NCI-H524 (cell line): ENCODE data around the gene MLANA.

Source experiments
- DNase-seq, 2 experiments: peaks; one replicate each; lab custom pipeline; 2025; lab: John Stamatoyannopoulos, UW

MLANA gene, protein sequence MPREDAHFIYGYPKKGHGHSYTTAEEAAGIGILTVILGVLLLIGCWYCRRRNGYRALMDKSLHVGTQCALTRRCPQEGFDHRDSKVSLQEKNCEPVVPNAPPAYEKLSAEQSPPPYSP

DNA sequence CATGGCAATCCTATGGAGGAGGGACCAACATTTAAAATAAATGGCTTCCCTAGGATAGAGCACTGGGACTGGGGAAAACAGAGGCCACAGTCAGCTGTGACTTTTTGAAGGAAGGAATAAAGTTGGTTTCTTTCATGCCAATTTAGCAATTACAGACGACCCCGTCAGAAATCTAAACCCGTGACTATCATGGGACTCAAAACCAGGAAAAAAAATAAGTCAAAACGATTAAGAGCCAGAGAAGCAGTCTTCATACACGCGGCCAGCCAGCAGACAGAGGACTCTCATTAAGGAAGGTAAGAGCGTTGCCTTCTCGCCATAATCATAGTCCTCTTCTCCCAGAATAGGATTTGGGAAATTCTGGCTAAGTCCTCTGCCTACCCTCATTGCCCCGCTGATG, at the start of gene MLANA:
TSS of gene MLANA (plus strand) at position 249 of the 400 bp plus-strand sequence. CDS start 1,586 bp downstream, outside the sequence.
- DNase-seq, result no peak

DNA sequence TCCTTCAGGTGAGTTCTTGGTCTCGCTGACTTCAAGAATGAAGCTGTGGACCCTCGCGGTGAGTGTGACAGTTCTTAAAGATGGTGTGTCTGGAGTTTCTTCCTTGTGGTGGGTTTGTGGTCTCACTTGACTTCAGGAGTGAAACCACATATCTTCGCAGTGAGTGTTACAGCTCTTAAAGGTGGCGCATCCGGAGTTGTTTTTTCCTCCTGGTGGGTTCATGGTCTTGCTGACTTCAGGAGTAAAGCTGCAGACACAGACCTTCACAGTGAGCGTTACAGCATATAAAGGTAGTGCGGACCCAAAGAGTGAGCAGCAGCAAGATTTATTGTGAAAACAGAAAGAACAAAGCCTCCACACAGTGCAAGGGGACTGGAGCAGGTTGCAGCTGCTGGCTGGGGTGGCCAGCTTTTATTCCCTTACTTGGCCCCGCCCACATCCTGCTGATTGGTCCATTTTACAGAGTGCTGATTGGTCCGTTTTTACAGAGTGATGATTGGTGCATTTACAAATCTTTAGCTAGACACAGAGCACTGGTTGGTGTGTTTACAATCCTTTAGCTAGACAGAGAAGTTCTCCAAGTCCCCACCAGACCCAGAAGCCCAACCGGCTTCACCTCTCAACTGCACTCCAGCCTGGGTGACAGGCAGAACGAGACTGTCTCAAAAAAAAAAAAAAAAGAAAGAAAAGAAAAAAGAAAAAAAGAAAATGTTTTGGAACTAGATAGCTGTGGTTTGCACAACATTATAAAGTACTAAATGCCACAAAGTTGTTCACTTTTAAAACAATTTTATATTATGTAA, 48.7 kb upstream of the MLANA start:
- DNase-seq, result no peak

DNA sequence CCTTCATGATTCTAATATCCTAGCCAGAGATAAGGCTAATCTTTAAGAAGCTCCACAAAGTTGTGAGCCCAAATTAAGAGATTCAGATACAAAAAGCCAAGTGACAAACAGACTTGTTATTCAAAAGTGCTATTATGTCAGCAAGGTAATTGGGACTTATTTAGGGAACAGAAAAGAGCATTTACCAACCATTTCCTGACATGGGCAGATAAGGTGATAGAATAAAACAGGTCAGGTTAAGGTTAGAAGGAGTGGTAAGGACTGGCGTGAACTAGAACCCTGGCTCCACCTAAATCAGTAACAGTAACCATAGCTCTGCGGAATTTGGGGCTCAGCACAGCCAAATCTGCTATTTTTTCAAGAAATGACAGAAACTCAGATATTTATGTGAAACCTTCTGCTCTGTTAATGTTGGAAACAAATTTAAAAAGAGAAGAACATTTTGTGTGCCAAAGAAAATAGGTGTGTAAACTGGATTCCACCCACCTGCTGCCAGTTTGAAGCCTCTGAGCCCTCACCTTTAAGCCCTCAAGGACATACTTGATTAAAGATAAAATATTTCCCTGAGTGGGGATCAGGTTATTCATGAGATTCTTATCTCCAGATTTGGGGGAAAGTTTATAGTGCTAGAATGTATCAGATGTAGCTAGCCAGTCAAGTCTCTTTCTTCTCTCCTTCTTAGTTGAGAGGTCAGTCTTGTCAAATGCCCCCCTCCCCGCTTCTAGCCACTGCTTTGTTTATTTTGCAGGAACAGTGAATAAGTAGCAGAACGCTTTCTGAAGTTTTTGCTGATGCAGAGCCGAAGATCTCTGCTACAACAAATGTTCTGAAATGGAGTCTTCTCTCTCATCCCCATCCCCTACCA, 47.5 kb upstream of the MLANA start:
- no peak for DNase-seq

DNA sequence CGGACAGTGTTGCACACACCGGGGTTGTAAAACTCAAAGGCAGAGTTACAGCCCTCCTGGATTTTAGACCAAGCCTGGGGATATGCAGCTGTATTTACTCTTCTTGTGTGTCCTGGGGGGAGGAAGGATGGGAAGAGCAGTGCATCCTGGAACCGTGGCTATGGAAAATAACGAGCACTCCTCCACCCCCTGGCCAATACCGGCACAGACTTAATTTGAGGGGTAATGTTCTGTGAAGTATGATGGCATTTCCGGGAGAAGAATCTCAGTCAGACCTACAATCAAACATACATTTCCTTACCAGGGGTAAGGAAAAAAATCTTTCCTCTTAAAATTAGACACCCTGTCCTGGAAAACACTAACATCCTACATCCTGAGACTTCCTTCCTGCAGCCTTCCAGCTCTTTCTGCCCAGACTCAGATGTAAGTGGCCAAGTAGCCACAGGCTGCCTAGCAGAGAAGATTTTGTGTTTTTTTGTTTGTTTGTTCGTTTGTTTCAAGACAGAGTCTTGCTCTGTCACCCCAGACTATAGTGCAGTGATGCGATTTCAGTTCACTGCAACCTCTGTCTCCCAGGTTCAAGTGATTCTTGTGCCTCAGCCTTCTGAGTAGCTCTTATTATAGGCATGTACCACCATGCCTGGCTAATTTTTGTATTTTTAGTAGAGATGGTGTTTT, 46.8 kb upstream of the MLANA start:
- DNase-seq, result peak in 1 of 2 experiments; percentile 4

DNA sequence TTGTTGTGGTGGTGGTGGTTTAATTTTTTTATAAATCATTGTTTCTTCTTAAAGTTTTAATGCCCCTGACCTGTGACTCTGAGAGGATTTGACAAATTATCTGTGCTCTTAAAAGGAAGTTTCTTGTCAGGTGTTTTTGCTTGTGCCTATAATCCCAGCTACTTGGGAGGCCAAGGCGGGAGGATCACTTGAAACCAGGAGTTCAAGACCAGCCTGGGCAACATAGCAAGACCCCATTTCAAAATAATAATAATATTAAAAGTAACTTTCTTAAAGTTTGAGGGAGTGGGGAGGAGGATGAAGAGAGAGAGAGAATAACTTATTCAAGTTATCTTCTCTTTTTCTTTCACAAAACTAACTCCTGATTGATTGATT, 45.5 kb upstream of the MLANA start:
- no peak for DNase-seq

DNA sequence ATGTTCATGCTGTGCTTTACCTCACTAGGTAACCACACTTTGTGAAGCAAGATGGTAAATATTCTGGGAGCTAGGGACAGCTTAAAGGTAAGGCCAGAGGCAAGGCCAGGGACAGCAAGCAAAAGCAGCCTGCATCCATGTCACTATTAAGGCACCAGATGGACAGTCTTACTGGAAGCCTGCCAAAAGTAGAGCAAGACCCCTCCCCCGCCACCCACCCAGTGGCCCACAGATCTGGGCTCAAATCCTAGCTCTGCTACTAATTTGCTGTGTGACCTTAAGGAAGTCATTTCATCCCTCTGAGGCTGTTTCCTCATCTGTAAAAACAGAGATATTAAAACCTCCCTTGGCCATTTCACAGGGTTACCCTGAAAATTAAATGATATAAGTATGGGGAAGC, 44.6 kb upstream of the MLANA start:
- DNase-seq, result peak in 1 of 2 experiments; percentile 60

DNA sequence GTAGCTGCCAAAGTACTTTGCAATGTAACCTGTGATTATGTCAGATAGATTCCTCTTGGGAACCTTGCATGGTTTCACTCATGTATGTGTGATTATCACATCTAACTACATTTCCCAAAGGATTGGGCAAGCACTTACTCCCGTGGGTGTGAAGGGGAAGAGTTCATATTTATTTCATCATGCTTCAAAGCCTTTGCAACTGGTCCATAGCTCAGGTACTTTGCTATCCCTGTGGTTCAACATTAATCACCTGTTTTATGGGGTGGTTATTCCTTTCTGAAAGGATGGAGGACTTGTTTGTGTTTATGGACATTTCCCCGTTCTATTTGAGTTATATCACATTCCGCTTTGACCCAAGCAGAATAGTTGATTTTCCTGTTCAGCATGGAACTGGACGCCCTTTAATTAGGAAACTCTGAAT, 44.2 kb upstream of the MLANA start:
- no peak for DNase-seq

DNA sequence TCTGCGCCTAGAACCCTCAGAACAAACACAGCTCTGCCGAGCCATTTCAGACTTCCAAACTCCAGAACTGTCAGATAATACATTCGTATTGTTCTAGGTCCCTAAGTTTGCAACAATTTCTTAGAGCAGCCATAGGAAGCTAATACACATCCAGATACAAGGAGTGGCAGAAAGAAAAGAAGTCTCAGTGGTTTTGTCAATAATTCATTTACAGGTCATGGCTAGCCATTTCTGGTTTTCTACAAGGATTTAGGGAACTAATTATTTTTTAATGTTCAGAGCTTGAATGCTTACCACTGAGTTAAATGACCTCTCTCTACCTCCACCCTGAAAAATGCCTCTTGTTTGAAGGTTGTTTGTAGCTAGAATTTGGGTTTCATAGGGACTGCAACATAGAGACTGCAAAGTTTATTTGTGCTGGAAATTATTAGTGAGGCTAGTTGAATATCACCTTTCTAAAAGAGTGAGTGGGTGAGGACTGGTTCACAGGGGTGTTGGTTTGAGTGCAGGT, 42.3 kb upstream of the MLANA start:
- no peak for DNase-seq

DNA sequence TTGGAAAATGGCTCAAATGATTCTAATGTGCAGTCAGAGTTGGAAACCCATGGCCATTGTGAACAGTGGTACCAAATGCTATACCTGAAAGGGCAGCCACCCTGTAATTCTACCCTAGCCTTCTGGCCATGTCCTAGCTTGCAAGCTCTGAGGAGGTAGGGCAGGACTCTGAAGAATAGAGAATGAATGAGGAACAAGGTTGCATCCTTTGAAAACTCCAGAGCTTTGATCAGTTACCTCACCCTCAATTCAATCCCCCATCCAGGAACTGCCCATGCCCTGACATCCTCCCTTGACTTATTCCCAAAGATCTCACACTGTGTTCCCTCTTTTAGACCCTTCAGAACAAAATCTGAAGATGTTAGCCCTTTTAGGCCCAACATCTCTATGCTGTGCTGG, 40.0 kb upstream of the MLANA start:
- DNase-seq, result no peak

DNA sequence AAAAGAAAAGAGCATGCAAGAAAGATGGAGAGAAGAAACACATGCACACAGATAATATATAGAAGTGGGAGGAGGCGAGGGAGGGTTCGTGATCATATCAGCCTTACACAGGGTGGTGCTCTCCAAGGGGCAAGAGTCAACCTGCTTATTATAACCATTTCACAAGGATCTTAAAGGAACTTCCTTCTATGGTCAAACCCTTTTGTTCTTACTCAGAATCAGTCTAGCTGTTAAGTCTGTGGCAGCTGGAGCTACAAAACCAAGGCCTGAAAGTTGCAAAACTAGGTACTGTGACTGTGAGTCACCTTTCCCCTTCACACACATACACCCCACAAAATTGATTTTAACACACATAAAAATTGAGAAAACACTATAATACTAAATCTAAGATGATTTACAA, 39.2 kb upstream of the MLANA start:
- no peak for DNase-seq

DNA sequence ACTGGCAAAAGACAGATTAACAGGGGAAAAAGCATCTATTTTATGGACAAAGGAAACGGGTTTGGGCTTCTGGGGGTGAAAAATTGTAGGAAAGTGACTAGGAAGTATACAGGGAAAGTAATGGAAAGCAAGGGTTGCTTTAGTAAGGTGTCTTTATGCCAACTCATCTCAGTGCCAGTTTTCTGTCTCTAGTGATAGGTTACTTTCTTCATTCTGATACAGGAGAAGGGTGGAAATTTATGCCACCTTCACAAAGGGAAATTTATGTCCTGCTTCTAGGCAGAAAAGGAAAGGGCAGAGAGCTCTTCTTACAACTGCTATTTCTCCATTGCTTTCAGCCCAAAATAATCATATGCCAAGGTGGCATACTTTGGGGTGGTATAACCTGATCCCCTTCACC, 37.7 kb upstream of the MLANA start:
- DNase-seq, result no peak

DNA sequence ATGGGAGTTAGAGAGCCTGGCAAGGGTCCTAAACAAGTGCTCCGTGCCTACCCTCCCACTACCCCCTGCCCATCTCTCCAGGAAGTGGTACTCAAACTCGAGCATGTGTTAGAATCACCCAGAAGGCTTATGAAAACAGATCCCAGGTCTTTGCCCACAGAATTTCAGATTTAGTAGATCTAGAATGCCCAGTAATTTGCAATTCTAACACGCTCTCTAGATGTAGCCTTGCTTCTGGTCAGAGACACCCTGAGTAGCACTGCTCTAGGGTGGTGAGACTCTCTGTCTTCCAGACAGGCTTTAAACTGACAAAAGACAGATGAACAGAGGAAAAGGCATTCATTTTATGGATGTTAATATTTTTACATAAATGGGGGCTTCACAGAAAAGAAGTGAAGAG, 37.1 kb upstream of the MLANA start:
- DNase-seq, result no peak

DNA sequence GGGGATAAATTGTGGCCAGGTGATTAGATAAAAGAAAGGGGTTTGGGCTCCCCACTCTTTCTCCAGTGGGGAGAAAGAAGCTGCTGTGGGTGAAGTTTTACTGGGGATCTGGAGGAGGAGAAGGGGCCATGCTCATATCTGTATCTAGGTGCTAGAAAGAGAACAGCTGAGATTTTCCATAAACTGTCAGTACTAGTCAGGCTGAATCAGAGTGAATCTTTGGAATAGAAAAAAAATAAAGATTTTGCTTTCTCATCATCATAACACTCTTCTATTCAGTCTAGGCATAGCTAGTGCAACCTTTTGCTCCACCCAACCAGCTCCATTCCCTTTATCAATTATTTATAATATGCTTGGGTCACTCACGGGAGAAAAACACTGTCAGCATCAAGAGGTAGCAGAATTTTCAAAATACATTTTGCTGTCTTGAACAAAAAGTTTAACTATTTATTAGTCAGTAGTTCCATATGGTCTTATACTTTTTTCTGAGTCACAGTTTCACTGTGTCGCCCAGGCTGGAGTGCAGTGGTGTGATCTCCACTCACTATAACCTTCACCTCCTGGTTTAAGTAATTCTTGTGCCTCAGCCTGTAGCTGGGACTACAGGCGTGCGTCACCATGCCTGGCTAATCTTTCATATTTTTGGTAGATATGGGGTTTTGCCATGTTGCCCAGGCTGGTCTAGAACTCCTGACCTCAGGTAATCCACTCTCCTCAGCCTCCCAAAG, 36.5 kb upstream of the MLANA start:
- DNase-seq, result no peak

DNA sequence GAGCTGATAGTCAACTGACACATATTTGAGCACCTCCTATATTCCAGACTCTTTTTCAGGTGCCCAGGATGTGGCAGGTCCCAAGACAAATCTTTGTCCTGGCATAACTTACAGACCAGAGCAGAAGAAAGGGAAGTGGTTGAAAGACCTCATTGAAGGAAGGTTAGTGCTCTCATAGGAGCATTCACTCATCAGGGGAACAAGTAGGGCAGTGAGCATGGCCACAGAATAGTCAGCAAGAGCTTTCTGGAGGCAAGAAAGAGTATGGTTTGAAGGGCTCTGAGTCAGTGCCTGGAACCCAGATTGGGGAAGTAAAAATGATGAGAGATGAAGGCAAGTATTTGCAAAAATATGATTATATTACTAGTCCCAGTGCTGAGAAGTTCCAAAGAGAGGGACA, 32.8 kb upstream of the MLANA start:
- no peak for DNase-seq

DNA sequence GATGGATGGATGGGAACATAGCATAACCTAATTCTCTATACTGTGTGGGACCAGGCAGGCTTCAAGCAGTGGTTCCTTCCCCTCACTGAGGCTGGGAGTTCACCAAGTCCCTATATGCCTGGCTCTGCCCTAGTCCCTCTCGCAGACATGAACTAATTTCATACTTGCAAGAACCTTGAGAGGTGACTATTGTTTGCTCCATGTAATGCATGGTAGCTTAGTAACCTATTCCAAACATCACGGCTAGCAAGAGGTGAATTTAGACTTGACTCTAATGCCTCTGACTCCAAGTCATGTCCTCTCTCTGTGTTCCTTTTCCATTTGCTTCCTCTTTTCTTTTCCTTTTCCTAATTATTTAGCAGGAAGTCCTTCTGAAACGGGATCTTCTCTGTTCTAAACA, 31.9 kb upstream of the MLANA start:
- DNase-seq, result no peak

DNA sequence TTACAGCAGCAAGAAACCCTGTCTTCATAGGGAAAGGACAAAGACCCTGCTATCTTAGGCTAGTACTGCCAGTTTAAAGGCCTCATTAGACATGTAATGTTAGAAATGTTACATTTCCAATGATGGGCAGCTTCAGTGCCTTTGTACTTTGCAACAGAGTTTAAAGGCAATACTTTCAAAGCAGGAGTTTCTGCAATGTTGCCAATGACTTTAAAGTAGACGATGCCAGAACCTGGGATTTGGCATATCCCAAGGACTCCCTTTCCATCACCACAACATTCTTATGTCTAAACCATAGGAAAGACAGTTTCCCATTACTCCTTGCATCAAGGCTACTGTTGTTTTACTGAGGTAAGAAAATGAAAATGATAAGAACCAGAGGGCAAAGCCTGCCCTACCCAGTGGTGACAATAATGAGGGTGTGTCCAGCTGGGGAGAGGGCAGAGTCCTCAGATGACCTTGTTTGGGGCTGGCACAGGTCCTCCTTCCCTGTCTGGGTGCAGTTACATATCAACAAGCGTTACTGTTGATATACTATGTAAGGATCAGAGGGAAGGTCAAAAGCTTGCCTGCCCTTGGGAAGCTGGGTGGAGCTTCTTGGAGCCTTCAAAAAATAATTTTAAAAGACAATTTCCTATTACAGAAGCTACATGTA, 27.5 kb upstream of the MLANA start:
- no peak for DNase-seq

DNA sequence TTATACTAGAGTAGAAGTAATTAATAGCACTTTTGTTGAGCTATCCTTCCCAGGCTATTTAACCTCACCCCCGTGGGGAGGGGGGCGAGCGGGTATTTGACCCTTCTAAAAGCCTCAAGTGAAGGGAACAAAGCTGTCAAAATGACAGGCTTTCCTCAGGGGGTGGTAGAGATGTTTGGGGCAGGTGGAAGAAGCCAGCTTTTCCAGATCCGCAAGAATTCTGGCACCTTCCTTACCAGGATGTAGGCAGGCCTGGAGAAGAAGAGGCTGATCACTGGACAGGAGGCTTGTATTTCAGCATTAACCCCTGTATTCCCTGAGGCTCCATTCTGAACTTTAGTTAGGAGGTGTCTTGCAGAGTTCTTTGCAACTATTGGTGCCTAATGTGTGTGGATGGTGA, 26.2 kb upstream of the MLANA start:
- DNase-seq, result no peak

DNA sequence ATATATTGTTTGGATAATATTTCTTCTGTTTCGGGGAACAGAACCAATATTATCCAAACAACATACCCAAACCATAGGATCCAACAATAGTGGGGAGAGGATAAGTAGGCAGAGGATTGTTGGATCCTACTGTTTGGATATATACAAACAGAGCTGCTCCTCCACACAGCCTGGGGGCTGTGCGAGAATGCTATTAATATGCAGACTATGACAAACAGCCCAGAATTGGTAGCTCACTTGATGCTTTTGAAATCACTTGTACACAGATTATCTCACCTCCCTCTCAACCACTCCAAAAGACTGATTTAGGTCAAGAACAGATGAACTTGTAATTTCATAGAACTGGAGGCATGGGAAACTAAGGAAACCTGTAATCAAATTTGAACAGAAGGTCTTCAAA, 24.4 kb upstream of the MLANA start:
- peak in 1 of 2 experiments; percentile 13 for DNase-seq

DNA sequence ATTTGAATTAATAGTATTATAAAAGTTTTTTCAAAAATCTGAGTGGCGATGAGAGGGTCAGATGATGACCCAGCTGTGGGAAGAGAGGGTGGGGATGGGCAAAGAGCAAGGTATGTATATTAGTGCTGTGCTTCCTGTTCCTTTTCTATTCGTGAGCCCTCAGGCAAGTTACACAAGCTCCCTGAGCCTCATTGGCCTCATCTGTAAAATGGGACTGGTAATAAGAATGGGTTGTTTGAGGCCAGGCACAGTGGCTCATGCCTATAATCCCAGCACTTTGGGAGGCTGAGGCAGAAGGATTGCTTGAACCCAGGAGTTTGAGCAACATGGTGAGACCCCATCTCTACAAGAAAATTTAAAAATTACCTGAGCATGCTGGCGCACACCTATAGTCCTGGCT, 24.0 kb upstream of the MLANA start:
- DNase-seq, result no peak

DNA sequence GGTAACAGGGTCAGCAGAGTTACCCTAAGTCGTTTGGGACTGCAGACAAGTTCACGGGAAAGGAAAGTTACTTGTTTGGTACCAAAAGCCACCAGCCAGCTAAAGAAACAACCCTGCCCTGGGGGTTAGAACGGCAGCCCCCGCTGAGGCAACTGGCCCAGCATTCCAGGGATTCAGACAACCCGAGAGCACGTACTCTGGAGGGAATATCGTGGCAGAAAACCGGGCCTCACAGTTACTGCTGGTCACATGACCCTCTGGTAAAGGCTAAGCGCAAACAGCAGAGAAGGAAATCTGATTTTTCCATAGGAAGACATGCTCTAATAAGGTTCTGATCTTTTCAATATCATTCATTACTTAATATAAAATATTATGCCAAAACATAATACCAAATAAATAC, 22.5 kb upstream of the MLANA start:
- no peak for DNase-seq
